K562 (cell line): ENCODE measurements around the gene CDK11B. TPM values are rescaled to one million over a fixed set of nuclear protein-coding genes. Genes with fewer than 3 reads are reported as not detected.

Source experiments
- CBFA2T2 ChIP-seq: fragments of 450-650 bp; conservative IDR thresholded peaks from 2 replicates; pipeline ENCODE4 v1.6.1; 2017; ENCODE audit warnings: mild to moderate bottlenecking
- CHD1 ChIP-seq: fragments of 200-600 bp; sonication (generic); IDR thresholded peaks from one replicate; pipeline ENCODE4 v1.6.1; 2012; ENCODE audit warnings: mild to moderate bottlenecking, moderate library complexity, low read length, inconsistent platforms
- CREB3L1 ChIP-seq: fragments of 450-650 bp; IDR thresholded peaks from 2 replicates; pipeline ENCODE4 v1.6.1; 2014; ENCODE audit warnings: low read depth, mild to moderate bottlenecking, moderate library complexity, borderline replicate concordance
- DLX4 ChIP-seq: fragments of 250-450 bp; sonication (Bioruptor Pico); IDR thresholded peaks from 2 replicates; pipeline ENCODE4 v1.6.1; 2021; ENCODE audit warnings: mild to moderate bottlenecking
- EWSR1 ChIP-seq: fragments of 450-650 bp; IDR thresholded peaks from 2 replicates; pipeline ENCODE4 v1.6.1; 2018; ENCODE audit warnings: borderline replicate concordance, mild to moderate bottlenecking, low read depth, moderate library complexity; ENCODE audit not compliant: partially characterized antibody
- FOXM1 ChIP-seq, 2 experiments: fragments of 450-650 bp in 1 of 2; sonication (generic) in 1 of 2; formaldehyde crosslinking in 1 of 2; IDR thresholded peaks; 2 replicates each; pipeline versions ENCODE4 v1.6.1 to v1.9.0; 2017 to 2022; ENCODE audit warnings: low read depth in 2 of 2, mild to moderate bottlenecking in 2 of 2, missing genetic modification reagents in 1 of 2, moderate library complexity in 1 of 2
- KAT2B ChIP-seq: IDR thresholded peaks from one replicate; pipeline ENCODE4 v1.6.1; 2012; ENCODE audit warnings: low read depth, mild to moderate bottlenecking, control low read depth, inconsistent platforms, low read length, moderate library complexity
- MLLT1 ChIP-seq, 2 experiments: fragments of 450-650 bp; IDR thresholded peaks; 2 replicates each; pipeline ENCODE4 v1.6.1; 2016
- MNT ChIP-seq, 2 experiments: fragments of 450-650 bp; conservative IDR thresholded peaks; 2 replicates each; pipeline ENCODE4 v1.6.1; 2017; ENCODE audit warnings: mild to moderate bottlenecking in 2 of 2, moderate library complexity in 2 of 2
- NCOA4 ChIP-seq: fragments of 450-650 bp; IDR thresholded peaks from 2 replicates; pipeline ENCODE4 v1.6.1; 2018; ENCODE audit warnings: mild to moderate bottlenecking; ENCODE audit not compliant: partially characterized antibody
- PCBP2 ChIP-seq: fragments of 200-400 bp; formaldehyde crosslinking; IDR thresholded peaks from 2 replicates; pipeline ENCODE4 v1.6.1; 2018; ENCODE audit warnings: low read length, low read depth, mild to moderate bottlenecking, moderate library complexity; ENCODE audit not compliant: poor library complexity, severe bottlenecking
- PHTF2 ChIP-seq: fragments of 250-450 bp; sonication (Bioruptor Pico); IDR thresholded peaks from 2 replicates; pipeline ENCODE4 v1.5.0; 2021; ENCODE audit warnings: mild to moderate bottlenecking
- RREB1 ChIP-seq: fragments of 250-450 bp; sonication (Bioruptor Pico); IDR thresholded peaks from 2 replicates; pipeline ENCODE4 v1.4.0; 2020
- STAG1 ChIP-seq: sonication (generic); formaldehyde crosslinking; IDR thresholded peaks from 2 replicates; pipeline ENCODE4 v1.5.0; 2020; ENCODE audit warnings: missing genetic modification reagents, borderline replicate concordance
- TBP ChIP-seq: optimal IDR thresholded peaks from 2 replicates; pipeline ENCODE3; 2011; ENCODE audit warnings: low read depth, low read length, improper control_type of control experiment
- ZNF75A ChIP-seq: fragments of 450-650 bp; formaldehyde crosslinking; IDR thresholded peaks from 2 replicates; pipeline ENCODE4 v1.4.0; 2020; ENCODE audit warnings: mild to moderate bottlenecking
- polyA plus RNA-seq, 8 experiments: library from polyadenylated mRNA; depleted of rRNA in 4 of 8; stranded (reverse) in 5 of 8; unstranded in 3 of 8; fragments of >200 nt; fragmentation: Nextera tagmentation in 2 of 8; fragmentation: Illumina TruSeq in 1 of 8; extraction: Ambion mirVana in 2 of 8; extraction: Trizol in 1 of 8; gene quantifications; 2 replicates each; pipeline versions ENCODE4 v1.2.1 to v1.2.3, GENCODE V29; 2011 to 2014; ENCODE audit warnings: inconsistent platforms in 1 of 8, missing spikeins in 1 of 8
- total RNA-seq, 7 experiments: library from RNA; depleted of rRNA in 6 of 7; stranded (reverse); fragments of >200 nt in 6 of 7; fragmentation: Illumina TruSeq in 2 of 7; extraction: Trizol in 2 of 7; gene quantifications; 2 replicates each; pipeline versions ENCODE4 v1.2.1 to v1.2.3, GENCODE V29; 2011 to 2021; ENCODE audit warnings: low replicate concordance in 1 of 7

CDK11B gene
- total and polyA plus RNA-seq, 9 of the 15 experiments (the other 6 are each of a cell fraction or from before 2014, with no cell fraction given), result 2.8 to 52.2 (median 19.5) TPM

- TF ChIP-seq RREB1 (CRISPR knock-in tag) (0 out of 2 replicates have a peak, but pooled peaks have one; percentile 42), MNT (conservative IDR thresholded peaks at IDR 0.05) (0 out of 4 replicates have a peak, but pooled peaks of 1 of the 2 experiments have one; percentile 30), PHTF2 (CRISPR knock-in tag) (no peak), KAT2B (no peak), NCOA4 (no peak), STAG1 (CRISPR knock-in tag) (no peak), CBFA2T2 (no peak), CHD1 (no peak), TBP (no peak), EWSR1 (no peak), FOXM1 (IDR thresholded peaks at IDR 0.05; ENCODE audit: low read depth) (no peak), FOXM1 (CRISPR knock-in tag; IDR thresholded peaks at IDR 0.05; ENCODE audit: low read depth) (no peak), CREB3L1 (no peak), MLLT1 (IDR thresholded peaks at IDR 0.05) (no peak), ZNF75A (CRISPR knock-in tag) (0 out of 2 replicates have a peak, but pooled peaks have one; percentile 45), DLX4 (no peak), PCBP2 (no peak)
These were observed 48.9 kb downstream of the CDK11B start (continued) for GRCh38 chr1:1609822-1610485.
